ENCODE data around the gene XYLB. TPM values are rescaled to one million over a fixed set of nuclear protein-coding genes. Genes with fewer than 3 reads are reported as not detected.

The XYLB gene
- total RNA-seq, 6 donors from 2014 or later: 1.3 to 7.3 (median 4.6) TPM

- peaks cover 0 to 10% (median 2%) of the 10 kb centered on the region in 4 donors for H3K36me3 ChIP-seq
- no peak overlapping the region for H3K27ac ChIP-seq
- no peak overlapping the region for H3K4me3 ChIP-seq
- no peak for TF ChIP-seq POLR2A (IDR thresholded peaks at IDR 0.05)
- no peak for TF ChIP-seq EP300 (IDR thresholded peaks at IDR 0.05)
- TF ChIP-seq CTCF (IDR thresholded peaks at IDR 0.05): no peak
- TF ChIP-seq POLR2AphosphoS5 (IDR thresholded peaks at IDR 0.05): no peak
- no peak for ATAC-seq (ENCODE audit: low FRiP score in 2 of 2)
- no peak for DNase-seq
- no peaks in the 10 kb centered on the region for H3K27me3 ChIP-seq
- WGBS, 2 donors: 94 to 97% methylated on average over 6 of the region's 6 CpGs
- no peaks in the 10 kb centered on the region for H3K9me3 ChIP-seq
- no peaks in the 10 kb centered on the region for H3K4me1 ChIP-seq
These were observed 18.3 kb downstream of the XYLB start for GRCh38 chr3:38364721-38365400.

GRCh38 chr3:38365469-38366062, 19.0 kb downstream of the XYLB start:
- DNase-seq (peak in 1 of 2 donors; percentile 54), ATAC-seq (ENCODE audit: low FRiP score in 2 of 2) (no peak)
- H3K9me3 ChIP-seq: no peaks in the 10 kb centered on the region
- peaks cover 0 to 10% (median 2%) of the 10 kb centered on the region in 4 donors for H3K36me3 ChIP-seq
- H3K4me1 ChIP-seq: no peaks in the 10 kb centered on the region
- WGBS, 2 donors: 91 to 95% methylated on average over 6 to 8 of the region's 13 CpGs
- H3K4me3 ChIP-seq: no peak overlapping the region
- no peak for TF ChIP-seq POLR2A (IDR thresholded peaks at IDR 0.05)
- TF ChIP-seq CTCF (IDR thresholded peaks at IDR 0.05): no peak
- TF ChIP-seq POLR2AphosphoS5 (IDR thresholded peaks at IDR 0.05): no peak
- no peak for TF ChIP-seq EP300 (IDR thresholded peaks at IDR 0.05)
- no peaks in the 10 kb centered on the region for H3K27me3 ChIP-seq
- H3K27ac ChIP-seq: no peak overlapping the region

- no peak for TF ChIP-seq EP300 (IDR thresholded peaks at IDR 0.05)
- no peak for TF ChIP-seq POLR2AphosphoS5 (IDR thresholded peaks at IDR 0.05)
- TF ChIP-seq POLR2A (IDR thresholded peaks at IDR 0.05): no peak
- no peak for TF ChIP-seq CTCF (IDR thresholded peaks at IDR 0.05)
- Histone ChIP-seq H3K4me1 (no peaks in the 10 kb centered on the region), H3K9me3 (no peaks in the 10 kb centered on the region), H3K27ac (no peak overlapping the region), H3K36me3 (peaks cover 0 to 10% (median 2%) of the 10 kb centered on the region in 4 donors), H3K4me3 (no peak overlapping the region), H3K27me3 (no peaks in the 10 kb centered on the region)
- 87 to 92% methylated on average over 3 of the region's 3 CpGs for whole genome bisulfite sequencing, 2 donors
- ATAC-seq (ENCODE audit: low FRiP score in 2 of 2) (no peak), DNase-seq (no peak)
These were observed 19.5 kb downstream of the XYLB start for GRCh38 chr3:38366082-38366481.

GRCh38 chr3:38367779-38368178, 21.2 kb downstream of the XYLB start:
- Histone ChIP-seq H3K9me3 (no peaks in the 10 kb centered on the region), H3K4me3 (no peak overlapping the region), H3K27me3 (no peaks in the 10 kb centered on the region), H3K4me1 (no peaks in the 10 kb centered on the region), H3K27ac (no peak overlapping the region), H3K36me3 (peaks cover 0 to 10% (median 2%) of the 10 kb centered on the region in 4 donors)
- TF ChIP-seq EP300 (IDR thresholded peaks at IDR 0.05) (no peak), POLR2AphosphoS5 (IDR thresholded peaks at IDR 0.05) (no peak)
- ATAC-seq (ENCODE audit: low FRiP score in 2 of 2) (no peak), DNase-seq (no peak)
- 86 to 91% methylated on average over 3 of the region's 3 CpGs for WGBS, 2 donors

GRCh38 chr3:38368238-38368637, 21.7 kb downstream of the XYLB start:
- Histone ChIP-seq H3K4me1 (no peaks in the 10 kb centered on the region), H3K27ac (no peak overlapping the region), H3K9me3 (no peaks in the 10 kb centered on the region), H3K27me3 (no peaks in the 10 kb centered on the region), H3K36me3 (peaks cover 0 to 10% (median 2%) of the 10 kb centered on the region in 4 donors), H3K4me3 (no peak overlapping the region)
- TF ChIP-seq POLR2AphosphoS5 (IDR thresholded peaks at IDR 0.05): no peak
- no peak for TF ChIP-seq EP300 (IDR thresholded peaks at IDR 0.05)
- TF ChIP-seq POLR2A (IDR thresholded peaks at IDR 0.05): no peak
- no peak for TF ChIP-seq CTCF (IDR thresholded peaks at IDR 0.05)
- ATAC-seq (ENCODE audit: low FRiP score in 2 of 2): no peak
- 82 to 92% methylated on average over 2 to 5 of the region's 5 CpGs for WGBS, 2 donors
- no peak for DNase-seq

Measured in upper lobe of left lung (tissue), 6 donors.